22Rv1 (cell line): ENCODE data around the gene SLC19A1.

ENCODE experiments used
- ZFX ChIP-seq: fragments of 450-650 bp; IDR thresholded peaks from 2 replicates; pipeline ENCODE4 v1.6.1; 2017; ENCODE audit warnings: antibody characterized with exemption, borderline replicate concordance
- TF ChIP-seq, protein P1 (sequence below): fragments of 450-650 bp; IDR thresholded peaks from 2 replicates; pipeline ENCODE4 v1.5.1; 2017; ENCODE audit warnings: mild to moderate bottlenecking

DNA sequence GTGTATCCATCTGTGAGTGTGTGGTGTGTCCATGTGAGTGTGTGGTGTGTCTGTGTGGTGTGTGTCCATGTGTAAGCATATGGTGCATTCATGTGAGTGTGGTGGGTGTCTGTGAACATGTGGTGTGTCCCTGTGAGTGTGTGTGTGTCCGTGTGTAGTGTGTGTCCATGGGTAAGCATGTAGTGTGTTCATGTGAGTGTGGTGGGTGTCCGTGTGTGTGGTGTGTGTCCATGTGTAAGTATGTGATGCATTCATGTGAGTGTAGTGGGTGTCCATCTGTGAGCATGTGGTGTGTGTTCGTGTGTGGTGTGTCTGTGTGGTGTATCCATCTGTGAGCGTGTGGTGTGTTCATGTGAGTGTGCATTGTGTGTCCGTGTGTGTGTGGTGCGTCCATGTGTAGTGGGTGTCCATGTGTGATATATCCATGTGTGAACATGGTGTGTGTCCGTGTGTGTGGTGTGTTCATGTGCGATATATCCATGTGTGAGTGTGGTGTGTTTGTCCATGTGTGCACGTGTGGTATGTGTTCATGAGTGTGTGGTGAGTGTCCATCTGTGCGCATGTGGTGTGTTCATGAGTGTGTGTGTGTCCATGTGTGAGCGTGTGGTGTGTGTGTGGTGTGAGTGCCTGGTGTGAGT is 12.3 kb downstream of the SLC19A1 start:
- TF ChIP-seq, protein P1, sequence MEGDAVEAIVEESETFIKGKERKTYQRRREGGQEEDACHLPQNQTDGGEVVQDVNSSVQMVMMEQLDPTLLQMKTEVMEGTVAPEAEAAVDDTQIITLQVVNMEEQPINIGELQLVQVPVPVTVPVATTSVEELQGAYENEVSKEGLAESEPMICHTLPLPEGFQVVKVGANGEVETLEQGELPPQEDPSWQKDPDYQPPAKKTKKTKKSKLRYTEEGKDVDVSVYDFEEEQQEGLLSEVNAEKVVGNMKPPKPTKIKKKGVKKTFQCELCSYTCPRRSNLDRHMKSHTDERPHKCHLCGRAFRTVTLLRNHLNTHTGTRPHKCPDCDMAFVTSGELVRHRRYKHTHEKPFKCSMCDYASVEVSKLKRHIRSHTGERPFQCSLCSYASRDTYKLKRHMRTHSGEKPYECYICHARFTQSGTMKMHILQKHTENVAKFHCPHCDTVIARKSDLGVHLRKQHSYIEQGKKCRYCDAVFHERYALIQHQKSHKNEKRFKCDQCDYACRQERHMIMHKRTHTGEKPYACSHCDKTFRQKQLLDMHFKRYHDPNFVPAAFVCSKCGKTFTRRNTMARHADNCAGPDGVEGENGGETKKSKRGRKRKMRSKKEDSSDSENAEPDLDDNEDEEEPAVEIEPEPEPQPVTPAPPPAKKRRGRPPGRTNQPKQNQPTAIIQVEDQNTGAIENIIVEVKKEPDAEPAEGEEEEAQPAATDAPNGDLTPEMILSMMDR: no peak
- TF ChIP-seq ZFX: no peak
